Endothelial cell of umbilical vein (primary cell): Measurements from ENCODE around the gene SRSF3. TPM values are rescaled to one million over a fixed set of nuclear protein-coding genes. Genes with fewer than 3 reads are reported as not detected.
A peak's percentile ranks its signal among the peaks of the same experiment; 100 is the strongest.

Experiments
- BruUV-seq: library from RNA; stranded (reverse); fragments of 400-500 nt; replicated peaks from 2 replicates; lab custom pipeline; 2021; lab: Mats Ljungman, UMichigan
- CTCF ChIA-PET: fragments of 300-600, 350-600 bp; sonication (Branson Sonifier 250); formaldehyde crosslinking; loops from one replicate; lab custom pipeline; 2021; ENCODE audit warnings: antibody characterized with exemption, inconsistent platforms; lab: Charles Lee
- POLR2A ChIA-PET: fragments of 300-600, 350-600 bp; sonication (Branson Sonifier 250); formaldehyde crosslinking; loops from one replicate; lab custom pipeline; 2021; ENCODE audit warnings: antibody characterized with exemption, inconsistent platforms; lab: Charles Lee
- DNase-seq: peaks from one replicate; pipeline ENCODE4 v3.0.0-alpha.2; 2011; ENCODE audit warnings: low read depth, low spot score
- FAIRE-seq: peaks from 2 replicates; lab custom pipeline; 2011; peaks lifted over from hg19 to GRCh38; lab: Jason Lieb, UNC
- H2AFZ ChIP-seq: 2 replicates; pipeline ENCODE4 v1.6.0; 2012; ENCODE audit warnings: low read depth, low read length, control low read depth, inconsistent platforms
- H3K27ac ChIP-seq: 2 replicates; pipeline ENCODE4 v1.5.1; 2011; ENCODE audit warnings: low read depth, mild to moderate bottlenecking, control low read depth, low read length, moderate library complexity; ENCODE audit not compliant: insufficient read depth
- H3K27me3 ChIP-seq, 2 experiments: 2 replicates each; pipeline versions ENCODE4 v1.6.0 to v1.6.1; 2011; ENCODE audit warnings: low read length in 2 of 2, mixed read lengths in 1 of 2; ENCODE audit not compliant: control insufficient read depth in 2 of 2, insufficient read depth in 2 of 2
- H3K36me3 ChIP-seq, 2 experiments: 2 replicates in 1 of 2; 3 replicates in 1 of 2; pipeline ENCODE4 v1.5.1; 2011; ENCODE audit warnings: low read length in 2 of 2, mild to moderate bottlenecking in 1 of 2, moderate library complexity in 1 of 2; ENCODE audit not compliant: control insufficient read depth in 2 of 2, insufficient read depth in 2 of 2; ENCODE audit errors: extremely low read depth in 1 of 2
- H3K4me1 ChIP-seq: 3 replicates; pipeline ENCODE4 v1.5.1; 2011; ENCODE audit warnings: mild to moderate bottlenecking, low read length; ENCODE audit not compliant: control insufficient read depth, insufficient read depth; ENCODE audit errors: extremely low read depth
- H3K4me2 ChIP-seq: 2 replicates; pipeline ENCODE4 v1.6.1; 2011; ENCODE audit warnings: low read length, control low read depth, mixed read lengths; ENCODE audit not compliant: insufficient read depth
- H3K4me3 ChIP-seq, 3 experiments: fragments of 200-600 bp in 1 of 3; sonication (generic), shearing (Covaris generic) in 1 of 3; replicated peaks in 1 of 3; 2 replicates each; pipeline ENCODE4 v1.5.1; 2011 to 2016; ENCODE audit warnings: control low read depth in 3 of 3, low read length in 3 of 3, mild to moderate bottlenecking in 2 of 3, inconsistent platforms in 1 of 3, low read depth in 1 of 3, moderate library complexity in 1 of 3; ENCODE audit not compliant: insufficient read depth in 1 of 3
- H3K79me2 ChIP-seq: 2 replicates; pipeline ENCODE4 v1.6.0; 2012; ENCODE audit warnings: low read length, inconsistent platforms; ENCODE audit not compliant: control insufficient read depth, insufficient read depth
- H3K9ac ChIP-seq: replicated peaks from 2 replicates; pipeline ENCODE3; 2011; ENCODE audit warnings: low read length, control low read depth; ENCODE audit not compliant: insufficient read depth; ENCODE audit errors: extremely low read depth
- H3K9me1 ChIP-seq: replicated peaks from 3 replicates; pipeline ENCODE4 v1.6.0; 2011; ENCODE audit warnings: mild to moderate bottlenecking, low read length; ENCODE audit not compliant: control insufficient read depth, insufficient read depth; ENCODE audit errors: extremely low read depth
- H3K9me3 ChIP-seq: replicated peaks from 2 replicates; pipeline ENCODE4 v1.5.1; 2012; ENCODE audit warnings: low read length, inconsistent platforms; ENCODE audit not compliant: control insufficient read depth, insufficient read depth
- H4K20me1 ChIP-seq: replicated peaks from 2 replicates; pipeline ENCODE3; 2011; ENCODE audit warnings: mild to moderate bottlenecking, low read length; ENCODE audit not compliant: control insufficient read depth, insufficient read depth; ENCODE audit errors: extremely low read depth
- EZH2 ChIP-seq: IDR thresholded peaks from 2 replicates; pipeline ENCODE4 v1.6.1; 2012; ENCODE audit warnings: borderline replicate concordance, low read depth, mild to moderate bottlenecking, moderate library complexity, low read length, inconsistent platforms; ENCODE audit not compliant: severe bottlenecking
- FOS ChIP-seq: IDR thresholded peaks from 2 replicates; pipeline ENCODE4 v1.6.1; 2011; ENCODE audit warnings: mild to moderate bottlenecking, low read length, moderate library complexity, borderline replicate concordance; ENCODE audit not compliant: insufficient read depth
- GATA2 ChIP-seq: IDR thresholded peaks from 2 replicates; pipeline ENCODE4 v1.7.0; 2011; ENCODE audit warnings: low read depth, mild to moderate bottlenecking, moderate library complexity, mixed read lengths, low read length; ENCODE audit not compliant: insufficient read length, insufficient read depth
- JUN ChIP-seq: IDR thresholded peaks from 2 replicates; pipeline ENCODE4 v1.6.1; 2011; ENCODE audit warnings: borderline replicate concordance, low read depth; ENCODE audit not compliant: insufficient read length, insufficient read depth
- MYC ChIP-seq: IDR thresholded peaks from one replicate; pipeline ENCODE4 v1.6.1; 2011; ENCODE audit warnings: mild to moderate bottlenecking, low read depth, low read length
- POLR2A ChIP-seq: IDR thresholded peaks from 2 replicates; pipeline ENCODE4 v1.6.1; 2012; ENCODE audit warnings: low read depth, mild to moderate bottlenecking, control low read depth, low read length
- POLR2AphosphoS5 ChIP-seq: IDR thresholded peaks from 2 replicates; pipeline ENCODE4 v1.6.1; 2012; ENCODE audit warnings: low read depth, mild to moderate bottlenecking, control low read depth, low read length, moderate library complexity; ENCODE audit not compliant: insufficient read depth
- dilution Hi-C: fragments of 300-500 bp; cut with MboI; formaldehyde crosslinking; loops from one replicate; pipeline ENCODE4 v1.15.0; 2019; ENCODE audit warnings: low sequenced_read_pairs; ENCODE audit not compliant: extremely low pct_ligation_motif_present
- intact Hi-C: fragments of 100-400 bp; cut with micrococcal nuclease; formaldehyde crosslinking; loops from one replicate; pipeline ENCODE4 v1.10.0; 2022
- polyA plus RNA-seq, 4 experiments: library from polyadenylated mRNA; depleted of rRNA in 3 of 4; stranded (reverse) in 3 of 4; unstranded in 1 of 4; fragments of >200 nt; gene quantifications; 2 replicates each; pipeline versions ENCODE4 v1.2.1 to v1.2.3, GENCODE V29; 2011 to 2012; ENCODE audit warnings: missing spikeins in 1 of 4
- total RNA-seq: library from RNA; stranded (reverse); gene quantifications from 2 replicates; pipeline ENCODE4 v1.2.3, GENCODE V29; 2021
- TF ChIP-seq, protein P1 (sequence below), 2 donors: IDR thresholded peaks; 1 replicate in 1 of 2; 2 replicates in 1 of 2; pipeline ENCODE4 v1.5.1; 2011; ENCODE audit warnings: low read length in 2 of 2, mild to moderate bottlenecking in 2 of 2, moderate library complexity in 2 of 2, control low read depth in 1 of 2, inconsistent platforms in 1 of 2, low read depth in 1 of 2; ENCODE audit not compliant: insufficient read depth in 1 of 2; ENCODE audit errors: extremely low read depth in 1 of 2
- TF ChIP-seq, protein P2 (sequence below): IDR thresholded peaks from 2 replicates; pipeline ENCODE4 v1.6.1; 2011; ENCODE audit not compliant: insufficient read depth, insufficient read length

The SRSF3 gene
- total and polyA plus RNA-seq, 2 donors (not counting 3 experiments of a cell fraction or from before 2014, with no cell fraction given), result 317 to 393 TPM

DNA sequence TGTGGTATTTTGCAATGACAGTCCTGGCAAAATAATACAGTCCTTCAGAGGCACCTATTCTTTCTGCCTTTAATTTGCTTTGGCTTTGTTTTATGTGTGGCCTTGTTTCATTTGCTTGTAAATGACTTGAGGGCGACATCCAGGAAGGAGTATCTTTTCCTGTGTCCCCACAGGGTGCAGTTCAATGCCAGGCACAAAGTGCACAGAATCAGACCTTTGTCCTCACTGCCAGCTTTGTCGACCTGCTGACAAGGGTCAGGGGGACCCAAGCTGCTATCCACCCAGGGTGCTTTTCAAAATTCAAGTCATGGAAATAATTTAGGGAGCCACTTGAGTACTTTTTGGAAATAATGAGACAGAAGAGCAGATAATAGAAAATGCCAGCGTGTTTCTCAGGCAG is 47.4 kb downstream of the SRSF3 start:
- dilution Hi-C loops (no loop called here), intact Hi-C loops (no loop called here)
- TF ChIP-seq FOS (no peak), JUN (no peak), MYC (no peak), POLR2AphosphoS5 (no peak), POLR2A (no peak), GATA2 (no peak), EZH2 (no peak)
- TF ChIP-seq, protein P1, sequence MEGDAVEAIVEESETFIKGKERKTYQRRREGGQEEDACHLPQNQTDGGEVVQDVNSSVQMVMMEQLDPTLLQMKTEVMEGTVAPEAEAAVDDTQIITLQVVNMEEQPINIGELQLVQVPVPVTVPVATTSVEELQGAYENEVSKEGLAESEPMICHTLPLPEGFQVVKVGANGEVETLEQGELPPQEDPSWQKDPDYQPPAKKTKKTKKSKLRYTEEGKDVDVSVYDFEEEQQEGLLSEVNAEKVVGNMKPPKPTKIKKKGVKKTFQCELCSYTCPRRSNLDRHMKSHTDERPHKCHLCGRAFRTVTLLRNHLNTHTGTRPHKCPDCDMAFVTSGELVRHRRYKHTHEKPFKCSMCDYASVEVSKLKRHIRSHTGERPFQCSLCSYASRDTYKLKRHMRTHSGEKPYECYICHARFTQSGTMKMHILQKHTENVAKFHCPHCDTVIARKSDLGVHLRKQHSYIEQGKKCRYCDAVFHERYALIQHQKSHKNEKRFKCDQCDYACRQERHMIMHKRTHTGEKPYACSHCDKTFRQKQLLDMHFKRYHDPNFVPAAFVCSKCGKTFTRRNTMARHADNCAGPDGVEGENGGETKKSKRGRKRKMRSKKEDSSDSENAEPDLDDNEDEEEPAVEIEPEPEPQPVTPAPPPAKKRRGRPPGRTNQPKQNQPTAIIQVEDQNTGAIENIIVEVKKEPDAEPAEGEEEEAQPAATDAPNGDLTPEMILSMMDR (IDR thresholded peaks at IDR 0.05; ENCODE audit: extremely low read depth in 1 of 2, insufficient read depth in 1 of 2, low read depth in 1 of 2, low read length in 2 of 2), result no peak
- TF ChIP-seq, protein P2, sequence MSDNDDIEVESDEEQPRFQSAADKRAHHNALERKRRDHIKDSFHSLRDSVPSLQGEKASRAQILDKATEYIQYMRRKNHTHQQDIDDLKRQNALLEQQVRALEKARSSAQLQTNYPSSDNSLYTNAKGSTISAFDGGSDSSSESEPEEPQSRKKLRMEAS, result no peak
- no peak overlapping the region for H3K4me2 ChIP-seq
- DNase-seq (no peak), FAIRE-seq (peak; percentile 15)
- BruUV-seq, result no TSS peak
- no peak overlapping the region for H2AFZ ChIP-seq
- no peaks in the 10 kb centered on the region for H3K79me2 ChIP-seq
- H3K9me3 ChIP-seq, result no peaks in the 10 kb centered on the region
- H3K9me1 ChIP-seq, result no peaks in the 10 kb centered on the region
- ChIA-PET CTCF (interaction anchor here (0.9 to 4.4 kb wide), 3 partner anchors 12 to 35 kb away, joined by 3 to 22 read pairs (median 5); no protein-coding TSS in a partner anchor), POLR2A (no interaction called here)
- H4K20me1 ChIP-seq, result no peaks in the 10 kb centered on the region
- H3K4me1 ChIP-seq, result no peaks in the 10 kb centered on the region
- no peaks in the 10 kb centered on the region for H3K36me3 ChIP-seq
- H3K9ac ChIP-seq, result no peak overlapping the region
- H3K4me3 ChIP-seq, result no peak overlapping the region
- no peak overlapping the region for H3K27ac ChIP-seq
- H3K27me3 ChIP-seq, result no peaks in the 10 kb centered on the region
